Fibroblast of skin of left quadriceps (primary cell): ENCODE results near the gene VWA8.
A peak's percentile ranks its signal among the peaks of the same experiment; 100 is the strongest.
"Not testable (repeated sequence)": the region's sequence is repeated elsewhere in the genome, so short reads cannot be mapped to it uniquely, and the experiment has no call there.

Experiments
- DNase-seq, 2 experiments: peaks; one replicate each; pipeline ENCODE4 v3.0.0-alpha.2; 2013; ENCODE audit warnings: low read depth in 2 of 2

VWA8 gene

GRCh38 chr13:41966671-41967070 lies 5.8 kb upstream of the VWA8 start:
- no peak for DNase-seq

- DNase-seq, result no peak
Measured at GRCh38 chr13:41962994-41963393, 2.1 kb upstream of the VWA8 start.

- no peak for DNase-seq
Measured at GRCh38 chr13:41961466-41961760, 504 bp upstream of the VWA8 start.

GRCh38 chr13:41960211-41960636 lies 685 bp downstream of the VWA8 start:
- no peak for DNase-seq

- no peak for DNase-seq
Measured at GRCh38 chr13:41956272-41956671, 4.6 kb downstream of the VWA8 start.

- no peak for DNase-seq
Measured at GRCh38 chr13:41955605-41956004, 5.3 kb downstream of the VWA8 start.

GRCh38 chr13:41954226-41954625 lies 6.7 kb downstream of the VWA8 start:
- DNase-seq, result no peak

GRCh38 chr13:41952749-41953148 lies 8.2 kb downstream of the VWA8 start:
- no peak for DNase-seq

- DNase-seq, result not testable (repeated sequence)
Measured at GRCh38 chr13:41949104-41949503, 11.8 kb downstream of the VWA8 start.

GRCh38 chr13:41945926-41946325 lies 15.0 kb downstream of the VWA8 start:
- DNase-seq, result no peak

GRCh38 chr13:41944635-41945397 lies 16.1 kb downstream of the VWA8 start:
- DNase-seq, result no peak

- DNase-seq, result no peak
Measured at GRCh38 chr13:41944229-41944628, 16.7 kb downstream of the VWA8 start.

GRCh38 chr13:41942462-41943094 lies 18.3 kb downstream of the VWA8 start:
- peak in 1 of 2 experiments; percentile 25 for DNase-seq

- no peak for DNase-seq
Measured at GRCh38 chr13:41941174-41941573, 19.7 kb downstream of the VWA8 start.

GRCh38 chr13:41939398-41939797 lies 21.5 kb downstream of the VWA8 start:
- DNase-seq, result no peak

GRCh38 chr13:41938918-41939317 lies 22.0 kb downstream of the VWA8 start:
- no peak for DNase-seq

- DNase-seq, result no peak
Measured at GRCh38 chr13:41937388-41937787, 23.5 kb downstream of the VWA8 start.

- DNase-seq, result no peak
Measured at GRCh38 chr13:41935501-41935900, 25.4 kb downstream of the VWA8 start.

GRCh38 chr13:41934994-41935393 lies 25.9 kb downstream of the VWA8 start:
- no peak for DNase-seq

- no peak for DNase-seq
Measured at GRCh38 chr13:41934120-41934519, 26.8 kb downstream of the VWA8 start.

GRCh38 chr13:41931337-41931736 lies 29.6 kb downstream of the VWA8 start:
- peak; percentile 44 to 57 for DNase-seq

- DNase-seq, result no peak
Measured at GRCh38 chr13:41930154-41930553, 30.8 kb downstream of the VWA8 start.

- no peak for DNase-seq
Measured at GRCh38 chr13:41928323-41928722, 32.6 kb downstream of the VWA8 start.

- DNase-seq, result no peak
Measured at GRCh38 chr13:41925014-41925413, 35.9 kb downstream of the VWA8 start.
